GM23338 (cell line): ENCODE measurements around the gene DGAT2.

Experiments used
- CTCF ChIP-seq, 2 experiments: fragments of 200-600 bp in 1 of 2; sonication (generic) in 1 of 2; conservative IDR thresholded peaks; 2 replicates each; pipeline versions ENCODE4 v1.5.1 to v1.6.1; 2016 to 2017; ENCODE audit warnings: antibody characterized with exemption in 2 of 2, low read depth in 2 of 2, mild to moderate bottlenecking in 2 of 2, moderate library complexity in 1 of 2
- EZH2 ChIP-seq: fragments of 200-600 bp; sonication (generic); IDR thresholded peaks from one replicate; pipeline ENCODE4 v1.8.0; 2017; ENCODE audit warnings: antibody characterized with exemption, mild to moderate bottlenecking, low read depth; ENCODE audit not compliant: unreplicated experiment
- REST ChIP-seq: IDR thresholded peaks from one replicate; pipeline ENCODE4 v1.6.1; 2018; ENCODE audit warnings: antibody characterized with exemption; ENCODE audit not compliant: unreplicated experiment
- STAT1 ChIP-seq: IDR thresholded peaks from one replicate; pipeline ENCODE4 v1.6.1; 2016; ENCODE audit warnings: antibody characterized with exemption; ENCODE audit not compliant: unreplicated experiment
- ZNF114 ChIP-seq: fragments of 250-450 bp; sonication (Bioruptor Pico); IDR thresholded peaks from 2 replicates; pipeline ENCODE4 v1.5.0; 2020; ENCODE audit warnings: mild to moderate bottlenecking, moderate library complexity

- TF ChIP-seq CTCF (conservative IDR thresholded peaks at IDR 0.05; ENCODE audit: low read depth in 2 of 2) (no peak), EZH2 (no peak), REST (no peak), ZNF114 (CRISPR knock-in tag) (no peak), STAT1 (no peak)
Observed at GRCh38 chr11:75831915-75832502, 63.4 kb downstream of the DGAT2 start.
